Mucosa of rectum (tissue), 2 donors: ENCODE measurements around the gene OR1K1.
"Not testable (repeated sequence)": the region's sequence is repeated elsewhere in the genome, so short reads cannot be mapped to it uniquely, and the experiment has no call there.

Source experiments
- H3K27ac ChIP-seq, 2 donors: one replicate each; pipeline ENCODE4 v1.7.0; 2013; ENCODE audit warnings: inconsistent platforms in 2 of 2, low read depth in 2 of 2, low read length in 2 of 2
- H3K27me3 ChIP-seq, 2 donors: one replicate each; pipeline ENCODE4 v1.7.0; 2013; ENCODE audit warnings: low read length in 2 of 2; ENCODE audit not compliant: control insufficient read depth in 2 of 2, insufficient read depth in 2 of 2
- H3K36me3 ChIP-seq, 2 donors: one replicate each; pipeline ENCODE4 v1.7.0; 2013; ENCODE audit warnings: low read length in 2 of 2; ENCODE audit not compliant: control insufficient read depth in 2 of 2, insufficient read depth in 2 of 2
- H3K4me1 ChIP-seq, 2 donors: one replicate each; pipeline ENCODE4 v1.7.0; 2013; ENCODE audit warnings: low read length in 2 of 2, mild to moderate bottlenecking in 1 of 2; ENCODE audit not compliant: control insufficient read depth in 2 of 2, insufficient read depth in 2 of 2
- H3K4me3 ChIP-seq, 2 donors: one replicate each; pipeline ENCODE4 v1.7.0; 2013; ENCODE audit warnings: low read length in 2 of 2
- H3K9ac ChIP-seq, 2 donors: one replicate each; pipeline ENCODE4 v1.7.0; 2013; ENCODE audit warnings: low read length in 2 of 2, low read depth in 1 of 2, mild to moderate bottlenecking in 1 of 2
- H3K9me3 ChIP-seq, 2 donors: one replicate each; pipeline ENCODE4 v1.7.0; 2013; ENCODE audit warnings: low read length in 2 of 2; ENCODE audit not compliant: control insufficient read depth in 2 of 2
- donor health status: healthy.
- donor health status: Normal muscosa, but diverticular disease.

The OR1K1 gene

GRCh38 chr9:122788831-122789230, 11.1 kb upstream of the OR1K1 start, which contains the start of gene OR5C1:
Gene OR5C1 (plus strand): TSS chr9:122788933. CDS start chr9:122788933, 0 bp downstream.
- Histone ChIP-seq H3K36me3 (no peaks in the 10 kb centered on the region), H3K4me1 (no peaks in the 10 kb centered on the region), H3K27me3 (no peaks in the 10 kb centered on the region), H3K9ac (no peak within 1 kb of the TSS), H3K9me3 (no peaks in the 10 kb centered on the region), H3K27ac (no peak within 1 kb of the TSS), H3K4me3 (no peak within 1 kb of the TSS)

DNA sequence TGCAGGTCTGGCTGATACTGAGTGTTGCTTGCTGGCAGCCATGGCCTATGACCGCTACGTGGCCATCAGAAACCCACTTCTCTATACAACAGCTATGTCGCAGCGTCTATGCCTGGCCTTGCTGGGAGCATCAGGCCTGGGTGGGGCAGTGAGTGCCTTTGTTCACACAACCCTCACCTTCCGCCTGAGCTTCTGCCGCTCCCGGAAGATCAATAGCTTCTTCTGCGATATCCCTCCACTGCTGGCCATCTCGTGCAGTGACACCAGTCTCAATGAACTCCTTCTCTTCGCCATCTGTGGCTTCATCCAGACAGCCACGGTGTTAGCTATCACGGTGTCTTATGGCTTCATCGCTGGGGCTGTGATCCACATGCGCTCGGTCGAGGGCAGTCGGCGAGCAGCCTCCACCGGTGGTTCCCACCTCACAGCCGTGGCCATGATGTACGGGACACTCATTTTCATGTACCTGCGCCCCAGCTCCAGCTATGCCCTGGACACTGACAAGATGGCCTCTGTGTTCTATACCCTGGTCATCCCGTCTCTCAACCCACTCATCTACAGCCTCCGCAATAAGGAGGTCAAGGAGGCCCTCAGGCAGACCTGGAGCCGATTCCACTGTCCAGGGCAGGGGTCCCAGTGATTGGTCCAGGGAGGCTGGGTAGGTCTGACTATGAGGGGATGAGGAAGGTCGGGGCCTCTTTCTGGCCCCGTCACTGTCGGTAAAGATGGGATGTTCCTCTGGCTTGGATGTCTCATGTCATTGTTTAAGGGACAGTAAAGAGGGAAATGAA, 10.5 kb upstream of the OR1K1 start:
- Histone ChIP-seq H3K27me3 (no peaks in the 10 kb centered on the region), H3K36me3 (no peaks in the 10 kb centered on the region), H3K9me3 (no peaks in the 10 kb centered on the region), H3K27ac (no peak overlapping the region), H3K4me3 (no peak overlapping the region), H3K9ac (no peak overlapping the region), H3K4me1 (no peaks in the 10 kb centered on the region)

DNA sequence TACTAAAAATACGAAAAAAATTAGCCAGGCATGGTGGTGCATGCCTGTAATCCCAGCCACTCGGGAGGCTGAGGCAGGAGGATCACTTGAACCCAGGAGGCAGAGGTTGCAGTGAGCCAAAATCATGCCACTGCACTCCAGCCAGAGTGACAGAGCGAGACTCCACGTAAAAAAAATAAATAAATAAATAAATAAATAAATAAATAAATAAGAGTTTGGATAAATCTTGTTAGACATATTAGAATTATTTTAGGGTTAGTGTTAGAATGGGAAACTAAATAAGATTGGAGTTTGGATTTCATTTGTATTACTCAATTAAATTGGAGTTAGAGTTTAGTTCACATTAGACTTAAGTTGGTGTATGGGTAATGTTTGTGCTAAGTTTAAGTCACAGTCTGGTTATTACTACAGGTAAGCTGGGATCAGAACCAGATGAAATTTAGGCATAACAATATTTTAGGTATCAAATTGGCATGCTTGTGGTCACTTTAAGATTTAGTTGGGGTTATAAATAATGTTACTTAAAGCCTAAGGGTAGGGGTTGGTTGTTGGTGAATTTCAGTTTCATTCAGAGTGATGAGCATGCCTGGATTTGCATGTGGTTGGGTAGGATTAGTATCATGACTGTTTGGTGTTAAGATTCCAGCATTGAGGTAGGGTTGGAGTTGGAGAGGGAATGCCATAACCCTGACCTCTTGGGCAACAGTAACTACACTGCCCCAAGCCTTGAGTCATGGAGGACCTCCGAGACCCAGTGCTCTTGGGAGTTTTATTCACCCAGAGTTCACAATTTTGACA, 7.9 kb upstream of the OR1K1 start:
- no peaks in the 10 kb centered on the region for H3K27me3 ChIP-seq
- no peaks in the 10 kb centered on the region for H3K9me3 ChIP-seq
- no peak overlapping the region for H3K27ac ChIP-seq
- H3K4me3 ChIP-seq = no peak overlapping the region
- H3K9ac ChIP-seq = no peak overlapping the region
- no peaks in the 10 kb centered on the region for H3K36me3 ChIP-seq
- H3K4me1 ChIP-seq = no peaks in the 10 kb centered on the region

- Histone ChIP-seq H3K4me3 (no peak overlapping the region), H3K9ac (no peak overlapping the region), H3K9me3 (no peaks in the 10 kb centered on the region), H3K36me3 (no peaks in the 10 kb centered on the region), H3K27ac (no peak overlapping the region), H3K4me1 (no peaks in the 10 kb centered on the region), H3K27me3 (no peaks in the 10 kb centered on the region)
These were observed 2.4 kb upstream of the OR1K1 start for GRCh38 chr9:122797316-122798063.

GRCh38 chr9:122806661-122807060, 6.7 kb downstream of the OR1K1 start:
- Histone ChIP-seq H3K27ac (no peak overlapping the region), H3K9ac (no peak overlapping the region), H3K4me1 (peaks cover 0 to 5% of the 10 kb centered on the region in 2 donors), H3K36me3 (no peaks in the 10 kb centered on the region), H3K4me3 (no peak overlapping the region), H3K9me3 (no peaks in the 10 kb centered on the region), H3K27me3 (no peaks in the 10 kb centered on the region)

DNA sequence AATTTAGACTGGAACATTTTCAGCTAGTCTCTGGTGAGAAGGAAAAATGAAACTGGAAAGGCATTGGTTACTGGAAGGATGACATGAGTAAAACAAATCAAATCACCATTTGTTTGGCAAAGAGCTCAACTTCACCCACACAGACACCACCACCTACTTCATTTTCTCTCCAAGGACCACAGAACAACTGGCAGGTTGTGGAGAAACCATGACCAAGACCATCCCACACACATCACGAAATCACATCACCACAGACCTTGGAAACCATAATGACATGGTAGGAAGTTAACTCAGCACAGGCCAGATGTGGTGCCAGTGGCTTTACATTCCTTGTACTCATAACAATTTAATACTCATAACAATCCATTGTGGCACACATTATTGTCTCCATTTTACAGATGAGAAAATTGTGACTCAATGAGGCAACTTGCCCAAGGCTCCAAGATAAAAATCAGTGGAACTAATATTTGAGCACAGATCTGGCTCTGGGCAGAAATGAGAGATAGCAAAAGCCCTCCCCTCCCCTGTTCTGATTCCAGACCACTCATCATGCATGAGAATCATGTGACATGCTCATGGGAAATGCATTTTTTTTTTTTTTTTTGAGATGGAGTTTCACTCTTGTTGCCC, 7.5 kb downstream of the OR1K1 start:
- Histone ChIP-seq H3K9me3 (no peaks in the 10 kb centered on the region), H3K9ac (no peak overlapping the region), H3K4me3 (no peak overlapping the region), H3K4me1 (peaks cover 0 to 5% of the 10 kb centered on the region in 2 donors), H3K27me3 (no peaks in the 10 kb centered on the region), H3K36me3 (no peaks in the 10 kb centered on the region), H3K27ac (no peak overlapping the region)

- Histone ChIP-seq H3K4me1 (peaks cover 0 to 5% of the 10 kb centered on the region in 2 donors), H3K27me3 (no peaks in the 10 kb centered on the region), H3K9ac (no peak overlapping the region), H3K9me3 (no peaks in the 10 kb centered on the region), H3K27ac (no peak overlapping the region), H3K36me3 (no peaks in the 10 kb centered on the region), H3K4me3 (no peak overlapping the region)
These were observed 8.2 kb downstream of the OR1K1 start for GRCh38 chr9:122808141-122808540.

- not testable (repeated sequence) for H3K27me3 ChIP-seq, H3K27ac ChIP-seq, H3K4me3 ChIP-seq, H3K9me3 ChIP-seq, H3K9ac ChIP-seq, H3K36me3 ChIP-seq, H3K4me1 ChIP-seq
These were observed 9.3 kb downstream of the OR1K1 start for GRCh38 chr9:122809261-122809660.

DNA sequence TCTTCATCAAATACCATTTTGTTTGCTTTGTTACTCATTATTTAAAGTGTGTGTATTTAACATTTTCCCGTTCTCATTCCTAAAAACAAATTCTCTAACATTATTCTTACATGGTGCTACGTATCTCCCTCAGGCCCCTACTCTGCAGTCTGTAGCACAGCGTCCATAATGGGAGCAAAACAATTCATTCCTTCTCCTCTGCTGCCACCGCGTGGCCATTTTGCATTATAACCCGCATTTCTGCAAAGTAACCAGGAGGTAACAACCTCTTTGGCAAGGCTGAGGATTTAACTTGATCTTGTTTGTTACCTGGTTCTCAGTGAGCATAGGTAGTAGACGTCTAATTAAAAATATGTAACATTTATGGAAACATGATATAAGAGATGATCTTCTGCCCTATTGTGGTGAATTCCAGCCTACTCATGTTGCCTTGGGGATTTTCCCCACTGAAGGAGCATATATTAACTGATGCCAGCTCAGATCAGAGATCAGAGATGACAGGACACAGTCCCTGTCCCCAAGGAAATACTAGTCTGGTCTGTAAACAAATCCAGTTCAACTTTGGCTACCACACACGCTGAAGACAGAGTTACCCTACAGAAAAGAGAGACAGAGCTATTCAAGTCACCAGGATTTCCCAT, 10.5 kb downstream of the OR1K1 start:
- Histone ChIP-seq H3K9me3 (no peaks in the 10 kb centered on the region), H3K4me3 (no peak overlapping the region), H3K9ac (no peak overlapping the region), H3K27ac (no peak overlapping the region), H3K36me3 (peaks cover 0 to 2% of the 10 kb centered on the region in 2 donors), H3K27me3 (no peaks in the 10 kb centered on the region), H3K4me1 (peaks cover 0 to 5% of the 10 kb centered on the region in 2 donors)
